NCI-H1092 treated with DMSO at 0.1 percent for 48 hours (cell line): ENCODE measurements around the gene KCTD15.

ENCODE experiments used
- DNase-seq: peaks from one replicate; lab custom pipeline; 2025; lab: John Stamatoyannopoulos, UW

The KCTD15 gene

DNA sequence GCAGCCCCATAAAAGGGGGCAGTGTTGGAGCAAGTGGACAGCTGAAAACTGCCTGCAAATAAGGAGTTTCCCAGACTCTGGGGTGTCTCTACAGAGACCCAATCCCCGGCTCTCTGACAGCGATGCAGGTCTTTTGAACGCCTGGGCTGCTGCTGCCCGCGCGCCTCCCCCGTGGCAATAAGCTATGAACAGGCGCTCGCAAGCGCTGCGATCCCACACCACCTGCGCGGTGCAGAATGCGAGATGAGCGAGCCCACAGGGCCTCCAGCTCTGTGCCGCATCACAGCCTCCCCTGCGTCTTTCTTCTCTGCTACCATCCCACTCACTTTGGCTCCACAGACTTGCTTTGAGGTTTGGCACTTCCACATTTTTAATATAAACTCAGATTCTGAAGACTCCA, 62.3 kb downstream of the KCTD15 start:
- DNase-seq, result no peak

DNA sequence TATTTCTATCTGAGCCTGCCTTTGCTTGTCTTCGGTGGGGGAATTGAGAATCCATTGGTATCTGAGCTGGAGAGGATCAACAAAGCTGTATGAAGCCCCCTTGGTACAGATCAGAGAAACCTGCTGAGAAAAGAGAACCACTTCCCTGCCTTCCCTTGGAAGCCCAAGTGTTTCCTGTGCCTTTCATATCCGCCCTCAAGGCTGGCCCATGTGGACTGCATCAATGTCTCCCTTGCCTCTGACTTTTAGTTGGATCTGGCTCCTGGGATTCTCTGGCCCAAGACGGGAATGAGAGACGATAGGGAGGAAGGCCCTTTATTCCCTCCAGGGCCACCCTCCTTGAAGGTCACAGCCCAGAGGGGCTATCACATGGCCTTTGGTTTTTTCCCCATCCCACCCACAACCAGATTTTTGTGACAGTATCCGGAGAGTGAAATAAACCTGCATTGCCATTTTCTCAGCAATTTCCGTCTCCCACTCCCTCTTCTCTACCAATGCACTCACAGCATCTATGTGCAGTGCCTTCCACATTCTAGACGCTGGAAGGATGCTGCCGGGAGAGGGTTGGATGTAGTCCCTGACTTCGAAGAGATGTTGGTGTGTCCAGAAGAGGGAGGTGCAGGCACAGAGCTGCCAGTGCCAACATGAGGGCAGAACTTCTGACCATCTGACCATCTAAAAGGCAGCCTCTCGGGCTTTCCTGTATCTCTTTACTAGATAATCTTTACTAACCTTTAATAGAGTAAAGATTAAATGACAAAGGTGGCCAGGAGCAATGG, 63.8 kb downstream of the KCTD15 start:
- DNase-seq, result no peak

DNA sequence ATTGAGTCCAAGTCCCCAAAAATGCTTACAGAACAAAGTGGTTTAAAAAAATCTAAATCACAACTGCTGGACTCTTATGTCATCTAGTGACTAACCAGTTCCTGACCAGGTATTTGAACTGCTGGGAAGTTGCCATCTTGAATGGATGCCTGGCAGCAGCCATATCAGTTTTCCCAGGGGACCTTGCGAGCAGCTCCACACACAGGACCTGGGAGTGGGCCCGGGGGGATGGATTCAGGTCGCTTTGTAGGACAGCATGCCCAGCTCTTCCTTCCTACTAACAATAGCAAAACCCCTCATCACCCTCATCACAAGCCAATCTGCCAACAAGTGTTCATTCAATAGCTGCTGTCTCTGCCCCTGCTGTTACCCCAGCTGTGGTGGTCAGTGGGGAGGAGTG, 65.3 kb downstream of the KCTD15 start:
- DNase-seq, result no peak

DNA sequence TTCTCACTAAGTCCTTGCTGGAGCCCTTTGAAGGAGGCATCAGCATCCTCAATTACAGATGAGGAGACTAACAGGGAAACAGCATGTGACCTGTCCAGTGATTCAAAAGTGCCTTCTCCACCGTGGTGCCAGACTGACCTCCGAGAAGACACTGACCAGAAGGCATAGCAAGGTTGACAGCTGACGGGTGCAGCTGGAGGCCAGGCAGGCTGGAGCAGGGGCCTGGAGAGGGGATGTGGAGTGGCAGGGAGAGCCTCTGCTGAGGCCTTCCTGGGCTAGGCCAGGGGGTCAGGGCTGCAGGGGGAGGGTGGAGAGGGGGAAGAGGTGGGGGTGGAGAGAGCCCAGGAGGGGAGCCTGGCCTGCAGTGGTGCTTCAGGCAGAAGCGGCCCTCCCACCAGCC, 66.3 kb downstream of the KCTD15 start:
- no peak for DNase-seq

DNA sequence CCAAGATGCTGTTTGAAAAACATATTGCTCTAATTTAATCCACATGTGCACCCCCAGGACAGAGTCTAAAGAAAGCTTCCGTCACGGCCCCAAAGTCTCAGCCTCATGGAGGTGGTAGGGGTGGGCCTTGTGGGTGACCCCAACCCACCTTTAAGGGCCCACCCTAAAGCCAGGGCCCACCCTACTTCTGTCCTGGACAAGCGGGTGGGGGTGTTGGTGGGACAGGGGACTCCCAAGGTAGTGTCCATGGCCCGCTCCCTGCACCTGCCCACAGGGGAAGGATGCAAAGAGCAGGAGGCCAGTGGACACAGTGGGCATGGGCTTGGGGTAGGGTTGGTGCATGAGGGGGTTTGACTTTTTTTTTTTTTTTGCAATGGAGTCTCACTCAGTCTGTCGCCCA, 66.8 kb downstream of the KCTD15 start:
- no peak for DNase-seq

DNA sequence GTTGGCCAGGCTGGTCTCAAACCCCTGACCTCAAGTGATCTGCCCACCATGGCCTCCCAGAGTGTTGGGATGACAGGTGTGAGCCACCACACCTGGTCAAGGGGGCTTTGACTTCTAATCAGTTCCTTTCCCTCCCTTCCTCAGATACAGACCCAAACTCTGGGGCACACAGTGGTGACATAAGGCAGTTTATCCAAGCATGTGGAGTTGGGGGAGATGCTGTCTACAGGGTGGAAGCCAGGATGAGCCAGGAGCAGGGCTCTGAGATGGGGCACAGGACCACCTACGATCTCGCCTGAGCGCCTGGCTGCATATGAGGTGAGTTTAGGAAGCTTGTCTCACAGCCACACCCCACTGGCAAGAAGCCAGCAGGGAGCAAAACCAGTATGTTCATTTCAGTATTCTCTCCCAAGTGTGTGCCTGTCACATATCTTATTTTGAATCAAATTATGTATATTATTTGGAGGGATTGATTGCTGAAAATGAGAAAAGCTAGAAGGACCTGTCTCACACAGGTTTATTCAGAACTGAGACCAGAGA, 67.7 kb downstream of the KCTD15 start:
- DNase-seq, result no peak

DNA sequence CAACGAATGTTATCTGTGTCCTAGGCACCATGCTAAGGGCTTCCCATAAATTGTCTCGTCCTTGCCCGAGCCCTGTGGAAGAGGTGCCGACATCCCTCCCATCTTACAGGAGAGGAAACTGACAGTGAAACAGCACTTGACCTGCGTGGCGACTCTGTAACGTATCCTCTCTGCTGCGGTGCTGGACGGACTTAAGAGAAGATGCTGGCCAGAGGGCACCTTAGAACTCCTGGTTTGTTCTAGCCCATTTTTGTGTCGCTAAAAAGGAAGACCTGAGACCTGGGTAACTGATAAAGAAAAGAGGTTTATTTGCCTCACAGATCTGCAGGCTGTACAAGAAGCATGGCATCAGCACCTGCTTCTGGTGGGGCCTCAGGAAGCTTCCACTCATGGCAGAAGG, 68.6 kb downstream of the KCTD15 start:
- no peak for DNase-seq
